ENCODE data around the gene LIPC. TPM values are rescaled to one million over a fixed set of nuclear protein-coding genes. Genes with fewer than 3 reads are reported as not detected.
"Not testable (repeated sequence)": the region's sequence is repeated elsewhere in the genome, so short reads cannot be mapped to it uniquely, and the experiment has no call there.

LIPC gene
- total and polyA plus RNA-seq, 7 donors: 0.01 TPM; not detected in 6

DNA sequence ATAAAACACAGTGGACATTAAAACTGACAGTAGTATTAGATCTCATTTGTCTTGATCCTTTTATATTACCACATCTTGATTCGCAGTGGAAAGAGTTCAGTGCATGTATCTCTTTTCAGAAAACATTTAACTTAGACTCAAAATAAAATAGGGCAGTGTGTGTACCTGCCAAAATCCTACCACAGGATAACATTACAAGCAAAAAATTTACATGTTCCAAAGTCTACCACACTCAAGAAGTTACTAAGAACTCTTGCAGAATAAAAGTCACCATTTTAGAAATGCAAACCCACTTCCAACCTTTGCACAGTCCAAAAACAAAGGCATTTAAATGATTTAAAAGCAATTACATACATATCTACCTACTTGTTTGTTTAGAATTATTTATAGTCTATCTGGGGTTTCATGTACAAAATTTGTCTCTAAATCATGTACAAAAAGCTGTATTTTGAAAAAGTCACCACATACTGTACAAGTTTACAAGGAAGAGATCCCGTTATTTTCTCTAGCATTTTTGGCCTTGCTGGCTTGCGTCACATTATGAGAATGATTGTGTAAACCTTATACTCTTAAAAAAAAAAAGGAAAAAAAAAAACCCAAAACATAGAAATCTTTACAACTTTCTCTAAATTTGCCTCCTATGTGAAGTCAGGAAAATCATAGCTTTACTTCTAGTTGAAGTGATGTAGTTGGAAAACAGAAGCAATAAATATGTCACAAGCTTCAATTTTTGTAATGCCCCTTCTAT lies 163.9 kb downstream of the LIPC start:
- DNase-seq: no peak
- Histone ChIP-seq H3K4me3 (no peak overlapping the region), H3K4me1 (no peaks in the 10 kb centered on the region), H3K27ac (no peak overlapping the region), H3K27me3 (ENCODE audit: insufficient read depth in 3 of 3, low read length in 2 of 3) (no peaks in the 10 kb centered on the region), H3K9me3 (no peaks in the 10 kb centered on the region), H3K36me3 (ENCODE audit: insufficient read depth in 1 of 2, low read depth in 1 of 2) (peaks cover 2 to 16% of the 10 kb centered on the region in 2 donors)
- no peak for ATAC-seq
- intact Hi-C loops (cut with DNase I): loop anchor here in 1 of 2 donors (10.0 kb wide), 1 partner anchor 61 kb away; no protein-coding TSS in a partner anchor
- 87 to 94% (median 90%) methylated on average over 3 of the region's 3 CpGs for whole genome bisulfite sequencing, 3 donors
- TF ChIP-seq, protein P1, sequence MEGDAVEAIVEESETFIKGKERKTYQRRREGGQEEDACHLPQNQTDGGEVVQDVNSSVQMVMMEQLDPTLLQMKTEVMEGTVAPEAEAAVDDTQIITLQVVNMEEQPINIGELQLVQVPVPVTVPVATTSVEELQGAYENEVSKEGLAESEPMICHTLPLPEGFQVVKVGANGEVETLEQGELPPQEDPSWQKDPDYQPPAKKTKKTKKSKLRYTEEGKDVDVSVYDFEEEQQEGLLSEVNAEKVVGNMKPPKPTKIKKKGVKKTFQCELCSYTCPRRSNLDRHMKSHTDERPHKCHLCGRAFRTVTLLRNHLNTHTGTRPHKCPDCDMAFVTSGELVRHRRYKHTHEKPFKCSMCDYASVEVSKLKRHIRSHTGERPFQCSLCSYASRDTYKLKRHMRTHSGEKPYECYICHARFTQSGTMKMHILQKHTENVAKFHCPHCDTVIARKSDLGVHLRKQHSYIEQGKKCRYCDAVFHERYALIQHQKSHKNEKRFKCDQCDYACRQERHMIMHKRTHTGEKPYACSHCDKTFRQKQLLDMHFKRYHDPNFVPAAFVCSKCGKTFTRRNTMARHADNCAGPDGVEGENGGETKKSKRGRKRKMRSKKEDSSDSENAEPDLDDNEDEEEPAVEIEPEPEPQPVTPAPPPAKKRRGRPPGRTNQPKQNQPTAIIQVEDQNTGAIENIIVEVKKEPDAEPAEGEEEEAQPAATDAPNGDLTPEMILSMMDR (IDR thresholded peaks at IDR 0.05): no peak

DNA sequence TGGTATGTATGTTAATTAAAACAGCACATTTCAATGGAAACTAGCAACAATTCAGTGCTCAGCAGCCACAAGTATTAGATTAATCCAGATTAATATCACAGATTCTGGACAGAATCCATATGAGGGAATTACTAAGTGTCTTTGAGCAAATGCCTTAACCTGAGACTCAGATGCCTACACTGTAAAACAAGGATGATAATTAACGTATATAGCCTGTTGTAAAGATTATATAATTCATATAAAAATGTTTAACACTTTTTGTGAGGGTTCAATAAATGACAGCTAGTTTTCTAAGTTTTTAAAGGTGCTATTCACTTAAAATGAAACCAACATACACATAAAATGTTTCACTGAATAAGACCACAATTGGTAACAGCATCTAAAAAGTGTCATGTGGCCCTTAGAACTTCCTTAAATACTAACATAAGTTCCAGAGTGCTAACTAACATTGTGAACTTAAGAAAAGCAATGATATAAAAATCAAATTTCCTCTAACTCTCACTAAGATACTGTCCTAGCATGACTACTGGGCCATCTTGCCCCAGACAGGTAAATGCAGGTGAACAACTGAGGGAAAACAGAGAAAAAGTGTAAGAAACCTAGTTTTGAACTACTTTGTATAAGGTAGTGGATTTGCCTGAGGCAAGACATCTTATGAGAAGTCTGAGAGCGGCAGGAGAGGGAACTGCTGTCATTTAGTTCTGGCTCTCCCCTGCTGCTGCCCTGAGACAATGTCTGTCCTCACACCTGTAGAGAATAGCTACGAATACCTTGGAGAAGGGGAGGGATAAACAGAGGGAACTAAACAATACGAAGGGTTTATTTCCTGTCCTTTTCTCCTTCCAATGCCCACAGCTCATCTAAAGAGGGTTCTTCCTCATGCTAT lies 166.4 kb downstream of the LIPC start:
- no peak for DNase-seq
- Histone ChIP-seq H3K27ac (no peak overlapping the region), H3K36me3 (ENCODE audit: insufficient read depth in 1 of 2, low read depth in 1 of 2) (peaks cover 2 to 16% of the 10 kb centered on the region in 2 donors), H3K9me3 (no peaks in the 10 kb centered on the region), H3K27me3 (ENCODE audit: insufficient read depth in 3 of 3, low read length in 2 of 3) (no peaks in the 10 kb centered on the region), H3K4me1 (no peaks in the 10 kb centered on the region), H3K4me3 (no peak overlapping the region)
- WGBS, 3 donors: 95 to 96% (median 95%) methylated on average over 4 of the region's 4 CpGs
- intact Hi-C loops (cut with DNase I): loop anchor here in 1 of 2 donors (10.0 kb wide), 1 partner anchor 63 kb away; no protein-coding TSS in a partner anchor
- TF ChIP-seq, protein P1 (IDR thresholded peaks at IDR 0.05): no peak
- ATAC-seq: no peak

DNA sequence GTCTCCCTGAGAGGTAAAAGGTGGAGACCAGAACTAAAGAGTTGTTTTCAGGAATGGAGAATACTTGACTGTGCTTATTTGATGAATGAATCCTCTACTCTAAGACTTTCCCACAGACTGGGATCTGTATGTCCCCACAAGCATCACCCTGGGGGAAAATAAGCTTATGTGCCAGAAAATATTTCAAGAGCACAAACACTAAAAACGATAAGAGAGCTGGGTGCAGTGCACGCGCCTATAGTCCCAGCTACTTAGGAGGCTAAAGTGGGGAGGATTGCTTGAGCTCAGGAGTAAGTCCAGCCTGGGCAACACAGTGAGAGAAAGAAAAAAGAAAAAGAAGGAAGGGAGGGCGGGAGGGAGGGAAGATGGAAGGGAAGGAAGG lies 167.0 kb downstream of the LIPC start:
- DNase-seq (no peak), ATAC-seq (no peak)
- no peaks in the 10 kb centered on the region for H3K4me1 ChIP-seq
- TF ChIP-seq, protein P1 (IDR thresholded peaks at IDR 0.05): no peak
- intact Hi-C loops (cut with DNase I): loop anchor here in 1 of 2 donors (10.0 kb wide), 1 partner anchor 64 kb away; no protein-coding TSS in a partner anchor
- no peaks in the 10 kb centered on the region for H3K27me3 ChIP-seq (ENCODE audit: insufficient read depth in 3 of 3, low read length in 2 of 3)
- WGBS, 3 donors: 96 to 100% (median 96%) methylated on average over 4 of the region's 4 CpGs
- H3K27ac ChIP-seq: no peak overlapping the region
- peaks cover 2 to 16% of the 10 kb centered on the region in 2 donors for H3K36me3 ChIP-seq (ENCODE audit: insufficient read depth in 1 of 2, low read depth in 1 of 2)
- no peaks in the 10 kb centered on the region for H3K9me3 ChIP-seq
- no peak overlapping the region for H3K4me3 ChIP-seq

DNA sequence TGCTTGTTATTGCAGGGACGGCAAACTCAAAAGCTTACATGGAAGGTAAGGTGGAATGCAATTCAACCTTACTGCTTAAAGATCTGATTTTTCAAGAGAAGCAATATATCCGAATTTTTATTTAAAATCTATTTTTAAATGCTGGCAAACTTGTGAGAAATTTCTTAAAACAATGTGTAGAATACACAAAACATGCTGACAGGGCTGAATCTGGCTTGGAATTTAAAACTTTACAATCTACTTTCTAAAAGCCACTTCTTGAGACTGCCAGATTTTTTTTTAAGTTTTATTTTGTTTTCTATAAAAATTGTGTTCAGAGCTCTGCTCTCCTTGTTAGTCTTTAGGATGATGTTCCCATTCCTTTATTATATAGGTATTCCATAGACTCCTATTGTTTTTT lies 171.0 kb downstream of the LIPC start:
- no peak overlapping the region for H3K27ac ChIP-seq
- TF ChIP-seq, protein P1 (IDR thresholded peaks at IDR 0.05): no peak
- no peaks in the 10 kb centered on the region for H3K27me3 ChIP-seq (ENCODE audit: insufficient read depth in 3 of 3, low read length in 2 of 3)
- ATAC-seq (no peak), DNase-seq (no peak)
- no peaks in the 10 kb centered on the region for H3K9me3 ChIP-seq
- no peaks in the 10 kb centered on the region for H3K4me1 ChIP-seq
- no peak overlapping the region for H3K4me3 ChIP-seq
- intact Hi-C loops (cut with DNase I): no loop called here
- 83 to 92% (median 89%) methylated on average over 2 of the region's 2 CpGs for whole genome bisulfite sequencing, 3 donors
- H3K36me3 ChIP-seq (ENCODE audit: insufficient read depth in 1 of 2, low read depth in 1 of 2): peaks cover 3 to 4% of the 10 kb centered on the region in 2 donors

DNA sequence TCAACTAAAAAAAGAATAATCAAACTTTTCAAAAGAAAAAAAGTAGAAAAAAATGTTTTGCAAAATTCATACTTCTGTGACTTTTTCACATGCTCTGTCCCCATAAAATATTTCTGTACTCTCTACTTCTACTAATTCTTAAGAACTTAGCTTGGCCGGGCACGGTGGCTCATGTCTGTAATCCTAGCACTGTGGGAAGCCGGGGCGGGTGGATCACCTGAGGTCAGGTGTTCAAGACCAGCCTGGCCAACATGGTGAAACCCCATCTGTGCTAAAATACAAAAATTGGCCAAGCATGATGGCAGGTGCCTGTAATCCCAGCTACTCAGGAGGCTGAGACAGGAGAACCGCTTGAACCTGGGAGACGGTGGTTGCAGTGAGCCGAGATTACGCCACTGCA lies 172.1 kb downstream of the LIPC start:
- H3K27me3 ChIP-seq (ENCODE audit: insufficient read depth in 3 of 3, low read length in 2 of 3); H3K4me3 ChIP-seq; ATAC-seq; intact Hi-C loops (cut with DNase I); H3K9me3 ChIP-seq; H3K27ac ChIP-seq; H3K4me1 ChIP-seq; H3K36me3 ChIP-seq (ENCODE audit: insufficient read depth in 1 of 2, low read depth in 1 of 2); DNase-seq: not testable (repeated sequence)
- WGBS, 3 donors: 92 to 96% (median 92%) methylated on average over 8 of the region's 8 CpGs
